HG03039 (cell line): ENCODE measurements around the gene FUBP3.

Source experiments
- ATAC-seq: cut with Tn5 transposase; IDR thresholded peaks from one replicate; pipeline ENCODE4 v1.9.1; 2021; ENCODE audit warnings: mild to moderate bottlenecking, moderate library complexity; ENCODE audit not compliant: unreplicated experiment

FUBP3 gene

GRCh38 chr9:130661451-130662098, 82.2 kb downstream of the FUBP3 start:
- ATAC-seq, result no peak

GRCh38 chr9:130662099-130662969, 83.0 kb downstream of the FUBP3 start:
- ATAC-seq, result no peak

GRCh38 chr9:130662970-130663257, 83.5 kb downstream of the FUBP3 start:
- ATAC-seq, result no peak

GRCh38 chr9:130663258-130663976, 84.0 kb downstream of the FUBP3 start:
- no peak for ATAC-seq

GRCh38 chr9:130663977-130664250, 84.5 kb downstream of the FUBP3 start:
- ATAC-seq, result no peak

GRCh38 chr9:130664251-130665028, 85.1 kb downstream of the FUBP3 start, which contains the start of gene PRDM12:
TSS of gene PRDM12 (plus strand) at chr9:130664594. CDS start at chr9:130664654, 60 bp downstream.
- no peak for ATAC-seq

- no peak for ATAC-seq
Observed at GRCh38 chr9:130665029-130665430, 85.7 kb downstream of the FUBP3 start.

- ATAC-seq, result no peak
Observed at GRCh38 chr9:130665431-130666392, 86.3 kb downstream of the FUBP3 start.

- ATAC-seq, result no peak
Observed at GRCh38 chr9:130666393-130667119, 87.2 kb downstream of the FUBP3 start.

- no peak for ATAC-seq
Observed at GRCh38 chr9:130667120-130667435, 87.7 kb downstream of the FUBP3 start.

- ATAC-seq, result no peak
Observed at GRCh38 chr9:130668196-130668595, 88.8 kb downstream of the FUBP3 start.

- ATAC-seq, result no peak
Observed at GRCh38 chr9:130668659-130669058, 89.3 kb downstream of the FUBP3 start.

GRCh38 chr9:130669965-130670364, 90.6 kb downstream of the FUBP3 start:
- ATAC-seq, result no peak

GRCh38 chr9:130670644-130671043, 91.3 kb downstream of the FUBP3 start:
- no peak for ATAC-seq

GRCh38 chr9:130672466-130672865, 93.1 kb downstream of the FUBP3 start:
- no peak for ATAC-seq

GRCh38 chr9:130672933-130673615, 93.7 kb downstream of the FUBP3 start:
- ATAC-seq, result no peak

GRCh38 chr9:130675396-130675795, 96.0 kb downstream of the FUBP3 start:
- no peak for ATAC-seq

- ATAC-seq, result no peak
Observed at GRCh38 chr9:130677252-130677651, 97.9 kb downstream of the FUBP3 start.
